ENCODE results near the gene DNLZ.

Gene DNLZ

DNA sequence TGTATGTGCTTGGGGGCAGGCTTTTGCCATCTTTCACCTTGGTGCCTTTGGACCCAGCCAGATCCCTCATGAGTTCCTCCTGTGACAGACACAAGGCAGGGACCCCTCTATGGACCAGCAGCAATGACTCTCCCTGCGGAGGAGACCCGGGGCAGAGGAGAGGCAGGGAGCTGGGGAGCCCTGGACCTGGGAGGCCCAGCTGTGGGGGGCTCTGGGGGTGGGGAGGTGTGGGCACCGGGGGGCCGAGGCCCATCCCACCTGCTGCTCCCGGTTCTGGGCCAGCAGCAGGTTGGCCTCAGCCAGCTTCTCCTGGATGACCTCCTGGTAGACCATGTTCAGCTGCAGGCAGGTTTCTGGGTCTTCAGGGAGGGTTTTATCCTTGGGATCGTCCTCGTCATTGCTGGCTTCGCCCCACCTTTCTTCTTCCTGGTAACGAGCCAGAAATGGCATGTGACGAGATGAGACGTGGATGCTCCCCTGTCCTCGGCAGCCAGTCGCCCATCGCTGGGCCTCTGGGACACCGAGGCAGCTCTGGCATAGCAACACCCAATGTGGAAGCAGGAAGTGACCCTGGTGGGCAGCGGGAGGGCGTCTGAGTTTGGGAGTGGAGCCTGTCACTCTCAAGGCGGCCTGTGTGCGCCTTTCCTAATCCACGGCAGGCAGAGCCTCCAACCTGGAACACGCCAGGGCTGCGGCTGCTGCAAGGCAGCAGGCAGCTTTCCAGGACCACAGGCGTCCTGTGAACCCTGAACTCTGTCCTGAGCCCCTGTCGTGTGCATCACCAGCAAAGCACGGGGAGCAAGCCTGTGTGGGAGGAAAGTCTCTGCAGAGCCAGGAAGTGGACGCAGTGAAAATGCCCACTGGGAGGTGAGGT is 32.0 kb upstream of the DNLZ start:
- no peak for DNase-seq

DNA sequence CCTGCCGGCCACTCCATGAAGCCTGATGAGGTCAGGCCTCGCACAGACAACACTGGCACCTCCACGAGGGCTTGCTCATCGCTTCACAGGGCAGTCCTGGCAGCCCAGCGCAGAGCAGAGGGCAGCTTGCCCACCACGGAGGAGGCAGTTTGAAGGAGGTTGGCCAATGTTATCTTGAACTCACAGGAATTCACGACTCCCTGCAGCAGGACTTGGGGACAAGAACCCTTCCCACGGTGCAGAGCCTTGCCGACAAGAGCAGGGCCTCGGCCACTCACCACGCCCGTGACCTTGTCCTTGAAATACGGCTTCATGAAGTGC is 31.4 kb upstream of the DNLZ start:
- no peak for DNase-seq

- peak; percentile 46 for DNase-seq
Observed at GRCh38 chr9:136394312-136395019, 30.9 kb upstream of the DNLZ start.

- no peak for DNase-seq
Observed at GRCh38 chr9:136393531-136393930, 30.0 kb upstream of the DNLZ start.

DNA sequence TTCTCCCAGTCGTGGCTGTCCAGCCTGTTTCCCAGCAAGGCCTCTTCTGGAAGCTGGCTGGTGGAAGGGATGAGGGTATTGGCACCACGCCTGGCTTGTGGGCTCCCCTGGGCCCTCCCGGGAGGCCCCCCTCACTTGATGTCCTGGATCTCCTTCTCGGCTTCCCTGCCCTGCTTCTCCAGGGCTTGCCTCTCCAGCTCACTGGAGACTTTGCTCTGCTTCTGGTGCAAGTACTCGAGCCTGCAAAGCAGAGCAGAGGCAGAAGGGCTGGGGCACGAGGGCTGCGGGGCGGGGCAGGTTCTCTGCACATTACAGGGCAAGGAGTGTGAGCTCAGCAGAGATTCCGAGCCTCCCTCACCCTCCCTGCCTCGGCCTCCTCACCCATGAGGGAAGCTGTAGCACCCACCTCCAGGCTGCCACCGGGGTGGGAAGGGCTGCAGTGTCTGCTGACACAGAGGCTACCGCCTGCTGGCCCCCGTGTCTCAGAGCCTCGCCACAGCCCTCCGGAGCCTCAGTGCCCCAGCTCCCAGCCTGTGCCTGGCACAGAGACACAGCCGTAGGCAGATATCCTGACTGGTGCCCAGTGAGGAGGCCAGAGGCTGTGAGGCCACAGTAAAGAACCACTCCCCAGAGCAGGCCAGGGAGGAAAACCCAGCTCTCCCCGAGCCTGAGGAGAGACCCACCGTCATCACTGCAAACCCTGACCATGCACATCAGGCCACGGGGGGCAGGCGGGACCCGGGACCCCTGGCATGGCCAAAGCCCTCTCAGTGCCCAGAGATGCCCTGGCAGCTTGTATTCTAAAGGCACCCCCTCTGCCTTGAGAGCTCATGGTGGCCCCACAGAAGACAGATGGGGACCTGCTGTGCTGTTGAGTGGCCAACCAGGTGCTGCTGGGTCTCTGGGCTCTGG is 29.2 kb upstream of the DNLZ start:
- no peak for DNase-seq

GRCh38 chr9:136391737-136392537 is 28.4 kb upstream of the DNLZ start:
- DNase-seq, result no peak

DNA sequence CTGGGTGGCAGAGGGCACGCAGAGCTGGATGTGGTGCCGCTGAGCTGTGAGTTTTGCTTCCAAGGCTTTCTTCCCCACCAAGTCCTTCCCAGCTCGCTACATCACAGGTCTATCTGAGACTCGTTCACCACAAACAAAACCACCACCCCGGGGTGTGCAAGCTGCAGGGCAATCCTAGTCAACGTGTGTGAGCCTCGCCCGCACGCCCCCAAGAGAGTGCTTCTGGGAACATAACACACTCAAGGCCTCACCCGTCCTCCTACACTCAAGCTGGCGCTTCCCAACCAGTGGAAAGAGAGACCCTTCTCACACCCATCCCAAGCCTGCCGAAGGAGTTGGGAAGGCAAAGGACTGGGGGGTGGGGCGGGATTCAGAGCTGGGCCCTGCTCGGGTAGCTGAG is 25.9 kb upstream of the DNLZ start:
- peak; percentile 80 for DNase-seq

GRCh38 chr9:136387217-136387616 is 23.7 kb upstream of the DNLZ start:
- no peak for DNase-seq

DNA sequence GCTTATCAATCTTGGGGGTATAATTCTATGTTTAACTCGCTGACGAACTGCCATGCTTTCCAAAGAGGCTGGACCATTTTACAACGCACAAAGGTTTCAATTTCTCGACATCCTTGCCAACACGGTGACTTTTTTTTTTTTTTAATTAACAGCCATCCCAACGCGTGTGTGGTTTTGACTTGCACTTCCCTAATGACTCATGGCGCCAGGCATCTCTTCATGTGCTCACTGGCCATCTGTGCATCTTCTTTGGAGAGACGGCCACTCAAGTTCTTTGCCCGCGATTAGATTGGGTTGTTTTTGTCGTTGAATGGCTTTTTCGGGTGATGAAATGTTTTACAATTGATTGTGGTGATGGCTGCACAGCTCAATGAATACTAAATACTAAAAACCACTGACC is 22.5 kb upstream of the DNLZ start:
- no peak for DNase-seq

- DNase-seq, result no peak
Observed at GRCh38 chr9:136385015-136385414, 21.5 kb upstream of the DNLZ start.

GRCh38 chr9:136383436-136383835 is 19.9 kb upstream of the DNLZ start:
- no peak for DNase-seq

- no peak for DNase-seq
Observed at GRCh38 chr9:136381966-136382513, 18.5 kb upstream of the DNLZ start.

DNA sequence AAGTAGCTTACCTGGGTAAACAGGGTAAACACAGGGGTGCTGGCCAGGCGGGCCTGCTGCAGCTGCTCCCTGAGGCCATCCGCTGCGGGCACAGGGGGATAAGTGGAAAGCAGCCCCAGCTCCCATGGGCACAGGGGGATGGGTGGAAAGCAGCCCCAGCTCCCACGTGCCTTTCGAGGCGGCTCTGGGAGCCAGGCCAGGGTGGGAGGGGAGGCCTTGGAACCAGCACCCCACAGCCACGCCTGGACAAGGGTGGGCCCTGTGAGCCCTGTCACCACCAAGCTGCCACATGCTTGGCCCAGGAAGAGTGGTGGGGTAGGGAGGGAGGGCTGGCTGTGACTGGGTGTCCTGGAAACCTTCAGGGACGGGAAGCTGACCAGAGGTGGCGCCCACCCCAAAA is 17.8 kb upstream of the DNLZ start:
- DNase-seq, result no peak

GRCh38 chr9:136380381-136380780 is 16.8 kb upstream of the DNLZ start:
- no peak for DNase-seq

- DNase-seq, result no peak
Observed at GRCh38 chr9:136379891-136380290, 16.3 kb upstream of the DNLZ start.

DNA sequence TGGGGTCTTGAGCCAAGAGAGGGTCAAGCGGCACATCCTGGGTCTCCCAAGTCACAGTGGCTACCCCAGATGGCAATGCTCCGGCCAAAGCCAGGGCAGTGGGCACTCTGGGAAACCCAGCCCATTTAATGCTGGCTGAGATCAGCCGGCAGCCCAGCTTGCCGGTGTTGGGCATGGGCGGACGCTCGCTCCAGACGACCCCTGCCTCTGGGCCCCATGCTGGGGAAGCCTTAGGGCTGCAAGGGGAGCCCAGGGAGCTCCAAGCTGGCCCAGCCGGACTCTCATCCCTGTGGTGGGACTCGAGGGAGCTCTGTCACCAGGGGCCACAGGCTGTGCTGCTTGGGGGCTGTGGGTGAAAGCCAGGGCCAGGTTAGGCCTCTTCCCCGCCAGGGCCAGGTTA is 15.9 kb upstream of the DNLZ start:
- DNase-seq, result no peak

GRCh38 chr9:136379003-136379287 is 15.4 kb upstream of the DNLZ start:
- DNase-seq, result no peak

DNA sequence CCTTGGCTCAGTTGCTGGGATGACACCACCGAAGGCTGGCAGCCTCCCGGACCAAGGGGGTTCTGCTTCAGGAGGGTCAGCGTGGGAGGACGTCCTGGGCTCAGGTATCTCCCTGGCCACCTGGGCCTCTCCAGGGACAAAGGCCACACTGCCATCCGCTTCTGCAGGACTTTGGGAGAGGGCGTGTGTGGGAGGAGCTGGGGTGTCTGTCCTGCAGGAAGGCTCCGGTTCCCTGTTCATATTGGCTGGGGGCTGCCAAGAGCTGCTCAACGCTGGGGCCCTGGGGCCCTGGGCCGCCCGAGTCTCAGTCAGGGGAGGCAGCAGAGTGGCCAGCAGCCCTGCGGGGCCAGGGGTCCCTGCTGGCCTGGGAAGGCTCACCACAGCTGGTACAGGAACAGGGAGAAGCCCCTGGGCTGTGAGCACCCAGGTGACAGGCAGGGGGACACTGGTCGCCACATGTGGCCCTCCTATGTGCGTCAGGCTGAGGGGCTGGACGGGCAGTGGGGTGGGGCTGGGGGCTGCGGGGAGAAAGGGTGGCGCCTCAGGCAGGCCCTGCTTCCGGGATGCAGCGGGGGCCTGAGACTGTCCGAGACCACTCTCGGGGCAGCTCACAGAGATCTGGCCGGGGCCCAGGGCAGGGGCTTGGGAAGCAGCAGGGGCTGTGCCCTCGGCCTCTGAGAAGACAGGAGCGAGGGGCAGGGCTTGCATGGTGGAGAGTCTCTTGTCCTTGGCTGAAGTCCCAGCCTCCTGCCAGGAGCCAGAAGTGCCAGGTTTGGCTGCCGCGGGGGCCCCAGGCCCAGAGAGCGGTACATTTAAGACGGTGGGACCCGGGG is 14.8 kb upstream of the DNLZ start:
- DNase-seq, result no peak

DNA sequence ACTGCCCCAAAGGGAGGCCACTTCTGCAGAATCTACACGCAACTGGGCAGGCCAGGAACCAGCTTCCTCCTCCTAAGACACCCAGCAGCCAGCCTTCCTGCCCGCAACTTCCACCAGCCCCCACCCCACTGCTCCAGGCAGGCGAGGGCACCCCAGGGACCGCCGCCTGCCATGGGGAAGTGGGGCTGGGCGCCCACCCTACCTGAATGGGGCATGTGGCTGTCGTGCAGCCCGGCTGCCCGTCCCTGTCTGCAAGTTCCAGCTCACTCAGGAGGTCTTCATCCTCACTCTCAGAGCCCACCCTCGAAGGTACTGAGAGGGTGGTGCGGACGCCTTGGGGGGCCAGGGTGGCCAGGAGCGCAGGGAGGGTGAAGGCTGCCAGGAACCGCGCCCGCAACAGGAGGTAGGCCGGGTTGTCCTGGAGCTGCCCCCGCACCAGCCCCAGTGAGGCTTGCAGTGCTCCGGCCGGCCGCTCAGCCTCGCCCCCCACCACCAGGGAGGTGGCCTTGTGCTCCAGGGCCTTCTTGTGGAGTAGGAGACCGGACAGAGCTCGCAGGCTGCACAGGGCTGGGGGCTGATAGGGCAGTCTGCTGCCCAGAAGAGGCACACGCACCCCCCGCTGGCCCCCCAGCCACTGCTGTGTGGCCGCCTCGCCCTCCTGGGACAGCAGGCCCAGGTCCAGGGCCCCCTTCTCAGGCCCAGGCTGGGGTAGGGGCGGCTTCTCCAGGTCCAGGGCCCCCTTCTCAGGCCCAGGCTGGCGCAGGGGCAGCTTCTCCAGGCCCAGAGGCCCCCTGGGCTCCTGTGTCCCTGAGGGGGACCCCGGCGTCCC is 14.0 kb upstream of the DNLZ start:
- DNase-seq, result no peak

DNA sequence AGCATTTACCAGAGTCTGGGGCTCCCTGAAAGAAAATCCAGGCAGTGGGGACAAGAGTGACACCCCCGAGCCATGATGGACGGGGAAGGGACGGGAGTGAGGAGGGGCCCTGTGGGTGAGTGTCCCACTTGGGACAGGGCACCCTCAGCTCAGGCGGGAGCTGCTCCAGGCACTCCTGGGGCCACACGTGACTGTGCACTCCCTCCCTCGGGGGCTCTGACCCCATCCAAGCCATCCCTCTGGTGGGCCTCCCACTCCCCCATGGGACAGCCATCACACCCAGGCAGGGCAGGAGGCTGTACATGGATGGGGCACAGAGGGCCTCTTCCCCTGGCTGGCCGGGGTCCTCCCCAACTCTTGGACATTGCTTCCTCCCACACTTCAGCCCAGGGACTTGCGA is 12.9 kb upstream of the DNLZ start:
- DNase-seq, result no peak

DNA sequence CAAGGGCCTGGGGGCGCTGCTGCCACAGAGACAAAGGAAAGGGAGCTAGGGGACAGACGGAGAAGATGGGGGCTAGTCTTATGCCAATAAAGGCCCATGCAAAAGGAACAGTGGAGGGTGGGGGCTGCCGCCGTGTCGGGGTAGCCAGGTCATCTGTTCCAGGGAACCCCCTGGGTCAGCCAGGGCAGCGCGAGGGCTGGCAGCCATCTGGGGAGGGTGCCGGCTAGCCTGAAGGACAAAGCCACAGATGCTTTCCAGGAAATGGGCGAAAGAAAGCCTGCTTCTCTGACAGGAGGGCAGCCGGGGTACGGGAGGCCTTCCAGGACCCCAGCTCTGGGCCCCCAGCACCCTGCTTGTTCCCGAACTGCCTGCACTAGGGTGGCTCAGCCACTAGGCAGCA is 11.6 kb upstream of the DNLZ start:
- no peak for DNase-seq
